A673 (cell line): ENCODE data around the gene MYO18B. TPM values are rescaled to one million over a fixed set of nuclear protein-coding genes. Genes with fewer than 3 reads are reported as not detected.

Experiments used
- BruUV-seq: library from RNA; stranded (reverse); fragments of 400-500 nt; replicated peaks from 2 replicates; lab custom pipeline; 2021; lab: Mats Ljungman, UMichigan
- CTCF ChIA-PET: fragments of 300-600 bp; sonication (Branson Sonifier 250); formaldehyde crosslinking; loops from one replicate; lab custom pipeline; 2022; ENCODE audit warnings: antibody characterized with exemption; lab: Charles Lee
- POLR2A ChIA-PET: fragments of 300-600 bp; sonication (Branson Sonifier 250); formaldehyde crosslinking; loops from one replicate; lab custom pipeline; 2022; ENCODE audit warnings: antibody characterized with exemption; ENCODE audit not compliant: low non-redundant PET; lab: Charles Lee
- DNase-seq: peaks from one replicate; pipeline ENCODE4 v3.0.0-alpha.2; 2015; ENCODE audit warnings: low spot score
- H3K27ac ChIP-seq: fragments of 200-600 bp; sonication (generic); 2 replicates; pipeline ENCODE4 v1.5.1; 2016; ENCODE audit warnings: mixed run types, low read depth, mild to moderate bottlenecking, mixed read lengths, antibody characterized with exemption, low read length; ENCODE audit not compliant: poor library complexity, severe bottlenecking
- H3K27me3 ChIP-seq: fragments of 200-600 bp; sonication (generic); replicated peaks from 2 replicates; pipeline ENCODE4 v1.6.1; 2017; ENCODE audit warnings: mixed run types, low read depth, mild to moderate bottlenecking, mixed read lengths, antibody characterized with exemption, low read length; ENCODE audit not compliant: insufficient read depth, poor library complexity
- H3K36me3 ChIP-seq: fragments of 200-600 bp; sonication (generic); 2 replicates; pipeline ENCODE4 v1.6.1; 2016; ENCODE audit warnings: mixed run types, mild to moderate bottlenecking, mixed read lengths, antibody characterized with exemption, low read length; ENCODE audit not compliant: insufficient read depth, poor library complexity, severe bottlenecking
- H3K4me1 ChIP-seq: fragments of 200-600 bp; sonication (generic); 2 replicates; pipeline ENCODE4 v1.6.1; 2017; ENCODE audit warnings: mixed run types, mild to moderate bottlenecking, mixed read lengths, antibody characterized with exemption, low read length; ENCODE audit not compliant: insufficient read depth, poor library complexity, severe bottlenecking
- H3K4me3 ChIP-seq: fragments of 200-600 bp; sonication (generic); 2 replicates; pipeline ENCODE4 v1.5.1; 2016; ENCODE audit warnings: low read depth, mixed run types, mild to moderate bottlenecking, mixed read lengths, low read length; ENCODE audit not compliant: poor library complexity, severe bottlenecking
- H3K9me3 ChIP-seq: fragments of 200-600 bp; sonication (generic); 2 replicates; pipeline ENCODE4 v1.6.1; 2016; ENCODE audit warnings: mixed run types, low read depth, mild to moderate bottlenecking, mixed read lengths, antibody characterized with exemption, low read length; ENCODE audit not compliant: poor library complexity, severe bottlenecking
- CTCF ChIP-seq: fragments of 300-800, 200-600 bp; sonication (generic); conservative IDR thresholded peaks from 2 replicates; pipeline ENCODE4 v1.5.1; 2017; ENCODE audit warnings: low read depth, mild to moderate bottlenecking, antibody characterized with exemption, low read length, moderate library complexity, mixed read lengths
- EZH2 ChIP-seq: fragments of 200-600 bp; sonication (generic); IDR thresholded peaks from 2 replicates; pipeline ENCODE4 v1.6.1; 2017; ENCODE audit warnings: borderline replicate concordance, low read depth, mild to moderate bottlenecking, mixed read lengths, antibody characterized with exemption, low read length; ENCODE audit not compliant: poor library complexity, severe bottlenecking
- intact Hi-C: fragments of 100-400 bp; cut with micrococcal nuclease; formaldehyde crosslinking; loops from one replicate; pipeline ENCODE4 v1.10.0; 2022; ENCODE audit not compliant: unreplicated experiment
- total RNA-seq: library from RNA; stranded (reverse); gene quantifications from 2 replicates; pipeline ENCODE4 v1.2.3, GENCODE V29; 2021

Gene MYO18B
- total RNA-seq, 1 experiment from 2014 or later = not detected

GRCh38 chr22:25833091-25833490, 91.1 kb downstream of the MYO18B start:
- no TSS peak for BruUV-seq
- Histone ChIP-seq H3K4me3 (no peak overlapping the region), H3K4me1 (no peaks in the 10 kb centered on the region), H3K9me3 (no peaks in the 10 kb centered on the region), H3K27me3 (no peaks in the 10 kb centered on the region), H3K36me3 (no peaks in the 10 kb centered on the region), H3K27ac (no peak overlapping the region)
- ChIA-PET POLR2A (no interaction called here), CTCF (no interaction called here)
- DNase-seq = no peak
- intact Hi-C loops = no loop called here
- TF ChIP-seq EZH2 (no peak), CTCF (no peak)

DNA sequence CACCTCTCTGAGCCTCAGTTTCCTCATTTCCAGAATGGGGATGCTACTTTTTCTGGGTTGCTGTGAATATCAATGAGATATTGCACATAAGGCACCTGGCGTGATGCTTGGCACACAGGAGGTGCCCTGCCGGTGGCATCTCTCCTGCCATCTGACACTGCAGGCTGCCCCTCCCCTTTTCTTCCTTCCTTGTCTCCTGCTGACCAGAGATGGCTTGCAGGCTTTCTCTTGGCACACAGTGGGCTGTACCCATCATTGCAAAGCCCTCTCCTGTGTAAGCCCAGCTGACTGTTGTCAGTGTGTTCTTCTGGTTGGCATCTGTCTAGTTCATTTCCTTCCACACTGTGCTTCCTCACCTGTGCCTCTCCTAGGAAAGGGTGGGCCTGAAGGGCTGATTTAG, 91.7 kb downstream of the MYO18B start:
- H3K27me3 ChIP-seq = no peaks in the 10 kb centered on the region
- H3K4me1 ChIP-seq = no peaks in the 10 kb centered on the region
- ChIA-PET POLR2A (no interaction called here), CTCF (interaction anchor here (0.7 kb wide), 1 partner anchor 167 kb away, joined by 4 read pairs; no protein-coding TSS in a partner anchor)
- BruUV-seq = no TSS peak
- DNase-seq = no peak
- H3K9me3 ChIP-seq = no peaks in the 10 kb centered on the region
- no peak overlapping the region for H3K27ac ChIP-seq
- H3K36me3 ChIP-seq = no peaks in the 10 kb centered on the region
- no peak overlapping the region for H3K4me3 ChIP-seq
- TF ChIP-seq CTCF = no peak
- no peak for TF ChIP-seq EZH2
- intact Hi-C loops = no loop called here

DNA sequence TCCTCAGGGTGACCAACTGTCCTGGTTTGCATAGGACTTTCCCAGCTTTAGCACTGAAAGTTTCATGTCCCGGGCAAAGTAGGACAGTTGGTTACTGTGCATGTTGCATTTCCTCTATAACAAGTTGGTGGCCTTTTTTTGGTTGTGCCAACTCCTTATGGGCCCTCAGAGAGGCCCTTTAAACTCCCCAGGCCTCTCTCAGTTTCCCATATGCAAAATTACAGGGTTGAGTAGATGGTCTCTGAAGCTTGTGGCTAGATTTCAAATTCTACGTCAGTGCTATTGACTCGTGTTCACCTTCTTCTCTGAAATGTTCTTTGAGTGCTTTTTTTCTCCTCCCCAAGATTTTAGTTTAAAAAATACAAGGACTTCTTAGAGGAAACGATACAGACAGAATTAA, 92.5 kb downstream of the MYO18B start:
- no peak overlapping the region for H3K4me3 ChIP-seq
- BruUV-seq = no TSS peak
- intact Hi-C loops = no loop called here
- no peak overlapping the region for H3K27ac ChIP-seq
- no peaks in the 10 kb centered on the region for H3K9me3 ChIP-seq
- ChIA-PET CTCF (no interaction called here), POLR2A (no interaction called here)
- H3K36me3 ChIP-seq = no peaks in the 10 kb centered on the region
- H3K27me3 ChIP-seq = no peaks in the 10 kb centered on the region
- H3K4me1 ChIP-seq = no peaks in the 10 kb centered on the region
- DNase-seq = no peak
- no peak for TF ChIP-seq CTCF
- no peak for TF ChIP-seq EZH2
